ENCODE data around the gene ARPC5L. TPM values are rescaled to one million over a fixed set of nuclear protein-coding genes. Genes with fewer than 3 reads are reported as not detected.

The ARPC5L gene
- total RNA-seq, 2 experiments from 2014 or later = 82.0 to 86.0 TPM

- no peak overlapping the region for H3K27ac Mint-ChIP-seq
- H3K4me1 Mint-ChIP-seq (ENCODE audit: low read depth) = no peaks in the 10 kb centered on the region
- H3K36me3 Mint-ChIP-seq (ENCODE audit: low read depth) = peaks cover 51% of the 10 kb centered on the region
- no peaks in the 10 kb centered on the region for H3K9me3 Mint-ChIP-seq (ENCODE audit: insufficient read depth)
- ATAC-seq (no peak), DNase-seq (no peak)
- POLR2A ChIA-PET = interaction anchor here (2.3 to 2.6 kb wide), 2 partner anchors 19 to 20 kb away, joined by 5 to 8 read pairs; partner anchors contain the start of gene ARPC5L
- no peaks in the 10 kb centered on the region for H3K27me3 Mint-ChIP-seq (ENCODE audit: low read depth)
- H3K4me3 Mint-ChIP-seq = no peak overlapping the region
- CTCF ChIA-PET = interaction anchor here (1.1 kb wide), 1 partner anchor 21 kb away, joined by 3 read pairs; no protein-coding TSS in a partner anchor
Observed at GRCh38 chr9:124881138-124881743, 19.3 kb downstream of the ARPC5L start.

GRCh38 chr9:124882231-124882630, 20.3 kb downstream of the ARPC5L start:
- Mint-ChIP-seq H3K36me3 (ENCODE audit: low read depth) (peaks cover 50% of the 10 kb centered on the region), H3K4me3 (no peak overlapping the region), H3K9me3 (ENCODE audit: insufficient read depth) (no peaks in the 10 kb centered on the region), H3K27me3 (ENCODE audit: low read depth) (no peaks in the 10 kb centered on the region), H3K4me1 (ENCODE audit: low read depth) (no peaks in the 10 kb centered on the region), H3K27ac (no peak overlapping the region)
- ChIA-PET CTCF (interaction anchor here (1.1 to 1.4 kb wide), 2 partner anchors 9 to 20 kb away, joined by 3 read pairs; no protein-coding TSS in a partner anchor), POLR2A (interaction anchor here (2.3 kb wide), 1 partner anchor 21 kb away, joined by 5 read pairs; no protein-coding TSS in a partner anchor)
- no peak for DNase-seq
- no peak for ATAC-seq

- ATAC-seq (no peak), DNase-seq (no peak)
- Mint-ChIP-seq H3K36me3 (ENCODE audit: low read depth) (peaks cover 34% of the 10 kb centered on the region), H3K4me3 (no peak overlapping the region), H3K27me3 (ENCODE audit: low read depth) (no peaks in the 10 kb centered on the region), H3K4me1 (ENCODE audit: low read depth) (no peaks in the 10 kb centered on the region), H3K9me3 (ENCODE audit: insufficient read depth) (no peaks in the 10 kb centered on the region), H3K27ac (no peak overlapping the region)
- POLR2A ChIA-PET = interaction anchor here (0.7 kb wide), 1 partner anchor 14 kb away, joined by 3 read pairs; no protein-coding TSS in a partner anchor
- CTCF ChIA-PET = no interaction called here
Observed at GRCh38 chr9:124884376-124884775, 22.4 kb downstream of the ARPC5L start.

GRCh38 chr9:124885551-124885950, 23.6 kb downstream of the ARPC5L start:
- H3K4me3 Mint-ChIP-seq = no peak overlapping the region
- H3K27me3 Mint-ChIP-seq (ENCODE audit: low read depth) = no peaks in the 10 kb centered on the region
- ATAC-seq (no peak), DNase-seq (no peak)
- H3K9me3 Mint-ChIP-seq (ENCODE audit: insufficient read depth) = no peaks in the 10 kb centered on the region
- peaks cover 40% of the 10 kb centered on the region for H3K36me3 Mint-ChIP-seq (ENCODE audit: low read depth)
- H3K4me1 Mint-ChIP-seq (ENCODE audit: low read depth) = no peaks in the 10 kb centered on the region
- POLR2A ChIA-PET = interaction anchor here (1.1 to 2.3 kb wide), 2 partner anchors 15 to 25 kb away, joined by 3 to 10 read pairs; no protein-coding TSS in a partner anchor
- H3K27ac Mint-ChIP-seq = peak overlapping the region; percentile 11
- CTCF ChIA-PET = interaction anchor here (1.3 kb wide), 1 partner anchor 9 kb away, joined by 4 read pairs; no protein-coding TSS in a partner anchor

- Mint-ChIP-seq H3K4me3 (no peak overlapping the region), H3K36me3 (ENCODE audit: low read depth) (peaks cover 45% of the 10 kb centered on the region), H3K27ac (no peak overlapping the region), H3K9me3 (ENCODE audit: insufficient read depth) (no peaks in the 10 kb centered on the region), H3K27me3 (ENCODE audit: low read depth) (no peaks in the 10 kb centered on the region), H3K4me1 (ENCODE audit: low read depth) (no peaks in the 10 kb centered on the region)
- POLR2A ChIA-PET = interaction anchor here (0.7 to 2.3 kb wide), 3 partner anchors 15 to 25 kb away, joined by 3 to 10 read pairs (median 3); no protein-coding TSS in a partner anchor
- ATAC-seq = no peak
- CTCF ChIA-PET = interaction anchor here (1.3 kb wide), 1 partner anchor 8 kb away, joined by 4 read pairs; no protein-coding TSS in a partner anchor
- no peak for DNase-seq
Observed at GRCh38 chr9:124886461-124886860, 24.5 kb downstream of the ARPC5L start.

GRCh38 chr9:124886866-124887492, 25.0 kb downstream of the ARPC5L start:
- H3K36me3 Mint-ChIP-seq (ENCODE audit: low read depth) = peaks cover 40% of the 10 kb centered on the region
- H3K27ac Mint-ChIP-seq = no peak overlapping the region
- no peaks in the 10 kb centered on the region for H3K27me3 Mint-ChIP-seq (ENCODE audit: low read depth)
- H3K4me1 Mint-ChIP-seq (ENCODE audit: low read depth) = no peaks in the 10 kb centered on the region
- ChIA-PET POLR2A (interaction anchor here (0.7 to 2.3 kb wide), 3 partner anchors 15 to 26 kb away, joined by 3 to 10 read pairs (median 3); no protein-coding TSS in a partner anchor), CTCF (interaction anchor here (1.3 kb wide), 1 partner anchor 7 kb away, joined by 4 read pairs; no protein-coding TSS in a partner anchor)
- no peak overlapping the region for H3K4me3 Mint-ChIP-seq
- ATAC-seq = no peak
- no peaks in the 10 kb centered on the region for H3K9me3 Mint-ChIP-seq (ENCODE audit: insufficient read depth)
- DNase-seq = no peak

- ChIA-PET CTCF (no interaction called here), POLR2A (interaction anchor here (1.2 to 2.3 kb wide), 2 partner anchors 18 to 29 kb away, joined by 3 to 10 read pairs; no protein-coding TSS in a partner anchor)
- Mint-ChIP-seq H3K4me1 (ENCODE audit: low read depth) (no peaks in the 10 kb centered on the region), H3K36me3 (ENCODE audit: low read depth) (peaks cover 42% of the 10 kb centered on the region), H3K27ac (no peak overlapping the region), H3K4me3 (no peak overlapping the region), H3K27me3 (ENCODE audit: low read depth) (no peaks in the 10 kb centered on the region), H3K9me3 (ENCODE audit: insufficient read depth) (no peaks in the 10 kb centered on the region)
- DNase-seq (no peak), ATAC-seq (no peak)
Observed at GRCh38 chr9:124887832-124888231, 25.9 kb downstream of the ARPC5L start.

- H3K4me3 Mint-ChIP-seq = no peak overlapping the region
- H3K27ac Mint-ChIP-seq = no peak overlapping the region
- peaks cover 50% of the 10 kb centered on the region for H3K36me3 Mint-ChIP-seq (ENCODE audit: low read depth)
- H3K27me3 Mint-ChIP-seq (ENCODE audit: low read depth) = no peaks in the 10 kb centered on the region
- no peaks in the 10 kb centered on the region for H3K4me1 Mint-ChIP-seq (ENCODE audit: low read depth)
- H3K9me3 Mint-ChIP-seq (ENCODE audit: insufficient read depth) = no peaks in the 10 kb centered on the region
- ChIA-PET POLR2A (interaction anchor here (1.8 kb wide), 1 partner anchor 19 kb away, joined by 6 read pairs; no protein-coding TSS in a partner anchor), CTCF (no interaction called here)
- no peak for ATAC-seq
- no peak for DNase-seq
Observed at GRCh38 chr9:124889006-124889405, 27.1 kb downstream of the ARPC5L start.

- Mint-ChIP-seq H3K27me3 (ENCODE audit: low read depth) (no peaks in the 10 kb centered on the region), H3K4me1 (ENCODE audit: low read depth) (peaks cover 8% of the 10 kb centered on the region), H3K9me3 (ENCODE audit: insufficient read depth) (no peaks in the 10 kb centered on the region), H3K4me3 (no peak overlapping the region), H3K36me3 (ENCODE audit: low read depth) (peaks cover 50% of the 10 kb centered on the region), H3K27ac (no peak overlapping the region)
- ChIA-PET POLR2A (interaction anchor here (1.8 to 2.8 kb wide), 2 partner anchors 20 to 29 kb away, joined by 6 to 8 read pairs; no protein-coding TSS in a partner anchor), CTCF (interaction anchor here (1.0 to 1.2 kb wide), 2 partner anchors 12 to 37 kb away, joined by 3 to 5 read pairs; partner anchors contain the start of gene WDR38)
- ATAC-seq (no peak), DNase-seq (no peak)
Observed at GRCh38 chr9:124890179-124890578, 28.2 kb downstream of the ARPC5L start.

- no peak for DNase-seq
- ChIA-PET POLR2A (interaction anchor here (1.5 to 2.1 kb wide), 2 partner anchors 24 to 33 kb away, joined by 5 to 6 read pairs; no protein-coding TSS in a partner anchor), CTCF (interaction anchor here (1.1 to 2.4 kb wide), 9 partner anchors 8 to 122 kb away, joined by 3 to 14 read pairs (median 9); partner anchors contain the start of genes ARPC5L, RPL35 and WDR38)
- Mint-ChIP-seq H3K4me3 (no peak overlapping the region), H3K36me3 (ENCODE audit: low read depth) (peaks cover 59% of the 10 kb centered on the region), H3K27ac (peak overlapping the region; percentile 61), H3K4me1 (ENCODE audit: low read depth) (peaks cover 18% of the 10 kb centered on the region), H3K27me3 (ENCODE audit: low read depth) (no peaks in the 10 kb centered on the region), H3K9me3 (ENCODE audit: insufficient read depth) (no peaks in the 10 kb centered on the region)
- no peak for ATAC-seq
Observed at GRCh38 chr9:124894035-124894740, 32.3 kb downstream of the ARPC5L start.

GRCh38 chr9:124894741-124895170, 32.8 kb downstream of the ARPC5L start:
- ATAC-seq (peak; percentile 90), DNase-seq (peak; percentile 69)
- H3K4me3 Mint-ChIP-seq = no peak overlapping the region
- peak overlapping the region; percentile 61 for H3K27ac Mint-ChIP-seq
- no peaks in the 10 kb centered on the region for H3K27me3 Mint-ChIP-seq (ENCODE audit: low read depth)
- H3K4me1 Mint-ChIP-seq (ENCODE audit: low read depth) = peaks cover 18% of the 10 kb centered on the region
- POLR2A ChIA-PET = interaction anchor here (2.1 kb wide), 1 partner anchor 33 kb away, joined by 5 read pairs; no protein-coding TSS in a partner anchor
- no peaks in the 10 kb centered on the region for H3K9me3 Mint-ChIP-seq (ENCODE audit: insufficient read depth)
- H3K36me3 Mint-ChIP-seq (ENCODE audit: low read depth) = peaks cover 59% of the 10 kb centered on the region
- CTCF ChIA-PET = interaction anchor here (1.1 to 2.4 kb wide), 8 partner anchors 9 to 122 kb away, joined by 3 to 14 read pairs (median 10); partner anchors contain the start of genes ARPC5L, RPL35 and WDR38
